K562 (cell line): ENCODE data around the gene OR2A12. TPM values are rescaled to one million over a fixed set of nuclear protein-coding genes. Genes with fewer than 3 reads are reported as not detected.

Experiments used
- ATAC-seq: fragments of 200-7000 bp; cut with Tn5 transposase; 3 replicates; pipeline ENCODE4 v1.9.1; 2020; ENCODE audit warnings: moderate library complexity
- BruUV-seq: library from RNA; stranded (reverse); fragments of 400-500 nt; replicated peaks from 2 replicates; lab custom pipeline; 2021; lab: Mats Ljungman, UMichigan
- CTCF ChIA-PET: fragments of 300-600 bp; formaldehyde crosslinking; extraction: SDS; loops from one replicate; lab custom pipeline; 2021; ENCODE audit warnings: low intra/inter-chr PET ratio; lab: Yijun Ruan, JAX
- POLR2A ChIA-PET: fragments of 300-600, 350-650 bp; sonication (Branson Sonifier 250); formaldehyde crosslinking; extraction: SDS; loops from one replicate; lab custom pipeline; 2021; ENCODE audit warnings: antibody characterized with exemption, inconsistent platforms; lab: Yijun Ruan, JAX
- DNase-seq, 4 experiments: peaks; one replicate each; pipeline versions ENCODE4 v3.0.0 to v3.0.0-alpha.2; 2011 to 2018; ENCODE audit warnings: low spot score in 3 of 4, mixed read lengths in 3 of 4; ENCODE audit errors: extremely low read depth in 1 of 4
- FAIRE-seq: peaks from 2 replicates; lab custom pipeline; 2011; peaks lifted over from hg19 to GRCh38; lab: Jason Lieb, UNC
- H2AFZ ChIP-seq: 2 replicates; pipeline ENCODE4 v1.6.0; 2011; ENCODE audit warnings: low read depth, low read length, control low read depth, inconsistent platforms
- H3K27ac ChIP-seq: fragments of 200-600 bp; 3 replicates; pipeline ENCODE4 v1.8.0; 2011; ENCODE audit warnings: low read depth, mild to moderate bottlenecking, control low read depth, inconsistent platforms, low read length, moderate library complexity, mixed read lengths; ENCODE audit errors: extremely low read depth
- H3K27me3 ChIP-seq, 2 experiments: fragments of 300-600 bp in 1 of 2; 2 replicates in 1 of 2; 3 replicates in 1 of 2; pipeline versions ENCODE4 v1.6.0 to v1.8.0; 2011; ENCODE audit warnings: inconsistent platforms in 2 of 2, low read length in 2 of 2, mild to moderate bottlenecking in 1 of 2, mixed read lengths in 1 of 2, moderate library complexity in 1 of 2; ENCODE audit not compliant: control insufficient read depth in 2 of 2, insufficient read depth in 2 of 2
- H3K36me3 ChIP-seq: fragments of 300-600 bp; 3 replicates; pipeline ENCODE4 v1.8.0; 2011; ENCODE audit warnings: mild to moderate bottlenecking, low read length, inconsistent platforms; ENCODE audit not compliant: control insufficient read depth, insufficient read depth
- H3K4me1 ChIP-seq, 2 experiments: fragments of 200-600 bp in 1 of 2; replicated peaks in 1 of 2; 2 replicates in 1 of 2; 3 replicates in 1 of 2; pipeline versions ENCODE4 v1.5.1 to v1.8.0; 2011; ENCODE audit warnings: inconsistent platforms in 2 of 2, low read length in 2 of 2, mild to moderate bottlenecking in 1 of 2, mixed read lengths in 1 of 2, moderate library complexity in 1 of 2; ENCODE audit not compliant: control insufficient read depth in 2 of 2, insufficient read depth in 2 of 2
- H3K4me2 ChIP-seq: 2 replicates; pipeline ENCODE4 v1.6.1; 2011; ENCODE audit warnings: low read length, control low read depth, inconsistent platforms, mixed read lengths; ENCODE audit not compliant: insufficient read depth
- H3K4me3 ChIP-seq: fragments of 200-600 bp; sonication (generic), shearing (Covaris generic); 2 replicates; pipeline ENCODE4 v1.5.1; 2016; ENCODE audit warnings: control low read depth, inconsistent platforms
- H3K79me2 ChIP-seq: fragments of 200-600 bp; 3 replicates; pipeline ENCODE4 v1.8.0; 2011; ENCODE audit warnings: low read length, inconsistent platforms; ENCODE audit not compliant: control insufficient read depth, insufficient read depth
- H3K9ac ChIP-seq, 2 experiments: 2 replicates each; pipeline versions ENCODE4 v1.6.0 to v1.6.1; 2011; ENCODE audit warnings: low read depth in 2 of 2, low read length in 2 of 2, control low read depth in 1 of 2, inconsistent platforms in 1 of 2, mild to moderate bottlenecking in 1 of 2, mixed read lengths in 1 of 2; ENCODE audit not compliant: insufficient read depth in 1 of 2
- H3K9me1 ChIP-seq: one replicate; pipeline ENCODE4 v1.6.0; 2011; ENCODE audit warnings: inconsistent platforms, mild to moderate bottlenecking, low read length, moderate library complexity; ENCODE audit not compliant: control insufficient read depth, insufficient read depth
- H3K9me3 ChIP-seq: replicated peaks from 2 replicates; pipeline ENCODE4 v1.5.1; 2011; ENCODE audit warnings: low read depth, low read length, inconsistent platforms; ENCODE audit not compliant: control insufficient read depth, insufficient read depth
- H4K20me1 ChIP-seq: replicated peaks from 2 replicates; pipeline ENCODE4 v1.6.1; 2011; ENCODE audit warnings: low read length, inconsistent platforms, mixed read lengths; ENCODE audit not compliant: control insufficient read depth, insufficient read depth
- ATF6 ChIP-seq: sonication (generic); formaldehyde crosslinking; IDR thresholded peaks from 2 replicates; pipeline ENCODE4 v1.4.0; 2020; ENCODE audit warnings: mild to moderate bottlenecking, missing genetic modification reagents
- CHD2 ChIP-seq: IDR thresholded peaks from 2 replicates; pipeline ENCODE4 v1.6.1; 2011; ENCODE audit warnings: low read depth, low read length
- CREB1 ChIP-seq, 2 experiments: sonication (generic) in 1 of 2; formaldehyde crosslinking in 1 of 2; IDR thresholded peaks; 2 replicates each; pipeline versions ENCODE4 v1.6.1 to v1.8.0; 2012 to 2022; ENCODE audit warnings: inconsistent platforms in 1 of 2, mild to moderate bottlenecking in 1 of 2, missing genetic modification reagents in 1 of 2, moderate library complexity in 1 of 2
- FOXA1 ChIP-seq: fragments of 450-650 bp; IDR thresholded peaks from 2 replicates; pipeline ENCODE4 v1.6.1; 2016; ENCODE audit warnings: mild to moderate bottlenecking, borderline replicate concordance
- HMG20A ChIP-seq: fragments of 450-650 bp; formaldehyde crosslinking; conservative IDR thresholded peaks from 2 replicates; pipeline ENCODE4 v1.4.0; 2020; ENCODE audit warnings: mild to moderate bottlenecking, mixed read lengths
- KAT7 ChIP-seq: sonication (generic); formaldehyde crosslinking; IDR thresholded peaks from 2 replicates; pipeline ENCODE4 v1.8.0; 2022; ENCODE audit warnings: missing genetic modification reagents, mild to moderate bottlenecking, borderline replicate concordance
- MAFF ChIP-seq: IDR thresholded peaks from 2 replicates; pipeline ENCODE4 v1.6.1; 2012; ENCODE audit warnings: low read length, improper control_type of control experiment
- MCM5 ChIP-seq: fragments of 450-650 bp; IDR thresholded peaks from 2 replicates; pipeline ENCODE4 v1.6.1; 2016; ENCODE audit warnings: low read depth
- SMARCE1 ChIP-seq: fragments of 450-650 bp; IDR thresholded peaks from 2 replicates; pipeline ENCODE4 v1.7.1; 2016; ENCODE audit warnings: mild to moderate bottlenecking
- SRSF9 ChIP-seq: fragments of 200-400 bp; formaldehyde crosslinking; IDR thresholded peaks from 2 replicates; pipeline ENCODE4 v1.6.1; 2017; ENCODE audit warnings: low read depth, low read length, borderline replicate concordance
- ZNF174 ChIP-seq: fragments of 250-450 bp; sonication (Bioruptor Pico); IDR thresholded peaks from 2 replicates; pipeline ENCODE4 v1.4.0; 2020; ENCODE audit warnings: mild to moderate bottlenecking
- WGBS: fragments of 100-300 bp; shearing (Covaris generic); methylation state at CpG from one replicate; pipeline ENCODE4 v1.1.6; 2016; ENCODE audit warnings: low coverage, mixed read lengths; ENCODE audit not compliant: insufficient coverage; ENCODE audit errors: missing lambda C conversion rate; 5-methylcytosine and 5-hydroxymethylcytosine counted together
- in situ Hi-C: fragments of 300-500 bp; cut with MboI; formaldehyde crosslinking; loops from 4 replicates; pipeline ENCODE4 v1.15.0; 2018; ENCODE audit warnings: inconsistent platforms, mixed read lengths
- intact Hi-C: fragments of 100-400 bp; cut with micrococcal nuclease; formaldehyde crosslinking; loops from 2 replicates; pipeline ENCODE4 v1.14.2; 2022
- polyA plus RNA-seq, 8 experiments: library from polyadenylated mRNA; depleted of rRNA in 4 of 8; stranded (reverse) in 5 of 8; unstranded in 3 of 8; fragments of >200 nt; fragmentation: Nextera tagmentation in 2 of 8; fragmentation: Illumina TruSeq in 1 of 8; extraction: Ambion mirVana in 2 of 8; extraction: Trizol in 1 of 8; gene quantifications; 2 replicates each; pipeline versions ENCODE4 v1.2.1 to v1.2.3, GENCODE V29; 2011 to 2014; ENCODE audit warnings: inconsistent platforms in 1 of 8, missing spikeins in 1 of 8
- total RNA-seq, 7 experiments: library from RNA; depleted of rRNA in 6 of 7; stranded (reverse); fragments of >200 nt in 6 of 7; fragmentation: Illumina TruSeq in 2 of 7; extraction: Trizol in 2 of 7; gene quantifications; 2 replicates each; pipeline versions ENCODE4 v1.2.1 to v1.2.3, GENCODE V29; 2011 to 2021; ENCODE audit warnings: low replicate concordance in 1 of 7
- TF ChIP-seq, protein P1 (sequence below): sonication (generic); formaldehyde crosslinking; IDR thresholded peaks from 2 replicates; pipeline ENCODE4 v1.8.0; 2022; ENCODE audit warnings: mild to moderate bottlenecking, missing genetic modification reagents
- TF ChIP-seq, protein P2 (sequence below): fragments of 250-450 bp; sonication (Bioruptor Pico); IDR thresholded peaks from 2 replicates; pipeline ENCODE4 v1.5.0; 2021; ENCODE audit warnings: mild to moderate bottlenecking, moderate library complexity
- TF ChIP-seq, protein P3 (sequence below): fragments of 250-450 bp; sonication (Bioruptor Pico); IDR thresholded peaks from 2 replicates; pipeline ENCODE4 v1.9.0; 2021; ENCODE audit warnings: mild to moderate bottlenecking, inconsistent platforms

Gene OR2A12
- total and polyA plus RNA-seq, 9 of the 15 experiments (the other 6 are each of a cell fraction or from before 2014, with no cell fraction given) = not detected

DNA sequence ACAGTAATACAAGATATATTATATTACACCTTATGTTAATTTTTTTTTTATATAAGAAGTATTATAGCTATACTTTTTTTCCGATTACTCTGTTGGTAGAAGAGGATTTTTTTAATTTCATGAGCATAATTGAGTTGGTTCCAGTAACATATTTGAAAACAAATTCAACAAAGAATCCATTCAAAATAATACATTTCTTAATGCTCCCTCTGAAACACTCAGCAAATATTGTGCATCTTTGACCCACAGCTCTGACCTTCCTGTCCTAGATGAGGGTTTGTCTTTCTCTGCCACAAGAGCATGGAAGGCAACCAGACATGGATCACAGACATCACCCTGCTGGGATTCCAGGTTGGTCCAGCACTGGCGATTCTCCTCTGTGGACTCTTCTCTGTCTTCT, 23.2 kb downstream of the OR2A12 start, which contains the start of gene OR2A2 (continued):
- no peak for TF ChIP-seq HMG20A (CRISPR knock-in tag)

DNA sequence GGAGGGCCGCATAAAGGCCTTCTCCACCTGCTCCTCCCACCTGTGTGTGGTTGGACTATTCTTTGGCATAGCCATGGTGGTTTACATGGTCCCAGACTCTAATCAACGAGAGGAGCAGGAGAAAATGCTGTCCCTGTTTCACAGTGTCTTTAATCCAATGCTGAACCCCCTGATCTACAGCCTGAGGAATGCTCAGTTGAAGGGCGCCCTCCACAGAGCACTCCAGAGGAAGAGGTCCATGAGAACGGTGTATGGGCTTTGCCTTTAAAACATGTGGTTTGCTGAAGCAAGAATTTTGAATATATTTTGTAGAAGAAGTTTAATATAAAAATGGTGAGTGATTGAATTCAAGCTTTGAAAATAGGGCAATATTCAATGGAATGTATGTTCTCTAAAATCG, 24.2 kb downstream of the OR2A12 start:
- CTCF ChIA-PET = no interaction called here
- Histone ChIP-seq H3K4me2 (no peak overlapping the region), H3K79me2 (no peaks in the 10 kb centered on the region), H3K9me1 (no peaks in the 10 kb centered on the region), H3K4me1 (no peaks in the 10 kb centered on the region), H3K27ac (no peak overlapping the region), H3K36me3 (no peaks in the 10 kb centered on the region), H3K9ac (no peak overlapping the region), H3K4me3 (no peak overlapping the region), H3K9me3 (no peaks in the 10 kb centered on the region), H3K27me3 (no peaks in the 10 kb centered on the region), H2AFZ (no peak overlapping the region), H4K20me1 (no peaks in the 10 kb centered on the region)
- POLR2A ChIA-PET = no interaction called here
- no peak for FAIRE-seq
- ATAC-seq = 0 out of 3 replicates have a peak, but pooled peaks have one; percentile 38
- no peak for DNase-seq
- WGBS = 1% methylated on average over 5 of the region's 5 CpGs
- intact Hi-C loops = no loop called here
- no TSS peak for BruUV-seq
- in situ Hi-C loops = no loop called here
- no peak for TF ChIP-seq ZNF174 (CRISPR knock-in tag)
- no peak for TF ChIP-seq SMARCE1
- TF ChIP-seq CREB1 (IDR thresholded peaks at IDR 0.05) = no peak
- TF ChIP-seq CREB1 (CRISPR knock-in tag; IDR thresholded peaks at IDR 0.05) = no peak
- TF ChIP-seq FOXA1 = no peak
- TF ChIP-seq, protein P1, sequence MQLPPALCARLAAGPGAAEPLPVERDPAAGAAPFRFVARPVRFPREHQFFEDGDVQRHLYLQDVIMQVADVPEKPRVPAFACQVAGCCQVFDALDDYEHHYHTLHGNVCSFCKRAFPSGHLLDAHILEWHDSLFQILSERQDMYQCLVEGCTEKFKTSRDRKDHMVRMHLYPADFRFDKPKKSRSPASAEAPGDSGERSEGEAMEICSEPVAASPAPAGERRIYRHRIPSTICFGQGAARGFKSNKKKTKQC = no peak
- TF ChIP-seq, protein P2, sequence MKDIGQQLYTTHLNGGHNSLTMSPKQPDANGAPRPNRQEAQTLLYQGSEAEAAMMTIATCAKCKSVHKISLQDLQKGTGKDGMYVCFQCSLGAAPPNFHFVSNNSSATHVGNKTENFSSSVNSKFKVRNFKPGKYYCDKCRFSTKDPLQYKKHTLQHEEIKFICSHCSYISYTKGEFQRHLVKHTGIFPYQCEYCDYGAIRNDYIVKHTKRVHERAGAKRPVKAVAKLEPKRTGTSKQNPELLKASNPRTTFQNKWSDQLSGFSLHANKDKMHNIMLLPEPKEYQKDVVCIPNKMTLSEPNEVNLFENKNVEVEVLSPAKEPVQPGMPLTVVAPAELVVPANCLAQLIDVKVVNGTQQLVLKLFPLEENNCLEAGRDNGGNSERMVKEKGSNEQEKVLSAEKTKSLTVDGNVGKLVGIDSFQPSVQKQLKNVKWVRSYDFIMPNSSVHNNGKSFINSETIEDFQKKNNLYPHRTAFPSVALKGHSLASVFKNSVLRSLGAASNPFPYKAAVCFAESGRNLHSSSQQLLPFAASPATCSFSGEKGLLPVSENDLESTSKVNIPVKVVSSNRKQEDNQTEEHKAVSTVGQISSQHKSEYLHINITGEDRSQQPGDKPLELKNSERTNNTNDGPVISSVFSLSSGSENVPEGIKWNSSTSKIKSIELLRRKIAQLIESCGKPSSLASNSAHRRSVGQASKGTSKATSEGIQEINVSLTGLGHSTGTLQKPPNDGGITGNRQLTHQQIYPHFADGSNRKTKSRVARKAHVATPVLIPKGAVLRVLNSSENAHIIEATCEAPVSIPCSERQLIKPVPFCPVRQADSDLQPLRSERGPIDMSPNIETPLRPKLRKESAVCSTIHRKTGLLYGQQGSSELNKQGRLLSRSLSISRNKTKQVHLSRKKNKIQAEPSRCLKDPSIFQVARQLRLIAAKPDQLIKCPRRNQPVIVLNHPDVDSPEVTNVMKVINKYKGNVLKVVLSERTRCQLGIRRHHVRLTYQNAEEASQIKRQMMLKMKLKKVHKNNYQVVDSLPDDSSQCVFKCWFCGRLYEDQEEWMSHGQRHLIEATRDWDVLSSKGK = no peak
- no peak for TF ChIP-seq CHD2
- TF ChIP-seq, protein P3, sequence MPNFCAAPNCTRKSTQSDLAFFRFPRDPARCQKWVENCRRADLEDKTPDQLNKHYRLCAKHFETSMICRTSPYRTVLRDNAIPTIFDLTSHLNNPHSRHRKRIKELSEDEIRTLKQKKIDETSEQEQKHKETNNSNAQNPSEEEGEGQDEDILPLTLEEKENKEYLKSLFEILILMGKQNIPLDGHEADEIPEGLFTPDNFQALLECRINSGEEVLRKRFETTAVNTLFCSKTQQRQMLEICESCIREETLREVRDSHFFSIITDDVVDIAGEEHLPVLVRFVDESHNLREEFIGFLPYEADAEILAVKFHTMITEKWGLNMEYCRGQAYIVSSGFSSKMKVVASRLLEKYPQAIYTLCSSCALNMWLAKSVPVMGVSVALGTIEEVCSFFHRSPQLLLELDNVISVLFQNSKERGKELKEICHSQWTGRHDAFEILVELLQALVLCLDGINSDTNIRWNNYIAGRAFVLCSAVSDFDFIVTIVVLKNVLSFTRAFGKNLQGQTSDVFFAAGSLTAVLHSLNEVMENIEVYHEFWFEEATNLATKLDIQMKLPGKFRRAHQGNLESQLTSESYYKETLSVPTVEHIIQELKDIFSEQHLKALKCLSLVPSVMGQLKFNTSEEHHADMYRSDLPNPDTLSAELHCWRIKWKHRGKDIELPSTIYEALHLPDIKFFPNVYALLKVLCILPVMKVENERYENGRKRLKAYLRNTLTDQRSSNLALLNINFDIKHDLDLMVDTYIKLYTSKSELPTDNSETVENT = no peak
- no peak for TF ChIP-seq MCM5
- TF ChIP-seq MAFF = no peak
- TF ChIP-seq ATF6 (CRISPR knock-in tag) = no peak
- TF ChIP-seq SRSF9 = no peak
- TF ChIP-seq KAT7 = no peak
